Nephron progenitor cell (in vitro differentiated cells): Measurements from ENCODE around the gene KSR1.

Source experiments
- DNase-seq: peaks from one replicate; pipeline ENCODE4 v3.0.0; 2021
- H3K27ac Mint-ChIP-seq: 2 replicates; pipeline ENCODE4 v1.8.0; 2021; ENCODE audit warnings: mild to moderate bottlenecking, moderate library complexity, mixed read lengths
- H3K27me3 Mint-ChIP-seq: 2 replicates; pipeline ENCODE4 v1.8.0; 2021; ENCODE audit warnings: mild to moderate bottlenecking, low read depth, mixed read lengths; ENCODE audit not compliant: poor library complexity
- H3K36me3 Mint-ChIP-seq: 2 replicates; pipeline ENCODE4 v1.8.0; 2021; ENCODE audit warnings: low read depth, mixed read lengths
- H3K4me1 Mint-ChIP-seq: 2 replicates; pipeline ENCODE4 v1.8.0; 2021; ENCODE audit warnings: mixed read lengths
- H3K4me3 Mint-ChIP-seq: 2 replicates; pipeline ENCODE4 v1.8.0; 2021; ENCODE audit warnings: mild to moderate bottlenecking, moderate library complexity, mixed read lengths
- H3K9me3 Mint-ChIP-seq: 2 replicates; pipeline ENCODE4 v1.8.0; 2021; ENCODE audit warnings: mild to moderate bottlenecking, moderate library complexity, mixed read lengths
- TF ChIP-seq, protein P1 (sequence below): fragments of 200-600 bp; sonication (generic); IDR thresholded peaks from 2 replicates; pipeline ENCODE4 v1.5.0; 2021; ENCODE audit warnings: antibody characterized with exemption

KSR1 gene

DNA sequence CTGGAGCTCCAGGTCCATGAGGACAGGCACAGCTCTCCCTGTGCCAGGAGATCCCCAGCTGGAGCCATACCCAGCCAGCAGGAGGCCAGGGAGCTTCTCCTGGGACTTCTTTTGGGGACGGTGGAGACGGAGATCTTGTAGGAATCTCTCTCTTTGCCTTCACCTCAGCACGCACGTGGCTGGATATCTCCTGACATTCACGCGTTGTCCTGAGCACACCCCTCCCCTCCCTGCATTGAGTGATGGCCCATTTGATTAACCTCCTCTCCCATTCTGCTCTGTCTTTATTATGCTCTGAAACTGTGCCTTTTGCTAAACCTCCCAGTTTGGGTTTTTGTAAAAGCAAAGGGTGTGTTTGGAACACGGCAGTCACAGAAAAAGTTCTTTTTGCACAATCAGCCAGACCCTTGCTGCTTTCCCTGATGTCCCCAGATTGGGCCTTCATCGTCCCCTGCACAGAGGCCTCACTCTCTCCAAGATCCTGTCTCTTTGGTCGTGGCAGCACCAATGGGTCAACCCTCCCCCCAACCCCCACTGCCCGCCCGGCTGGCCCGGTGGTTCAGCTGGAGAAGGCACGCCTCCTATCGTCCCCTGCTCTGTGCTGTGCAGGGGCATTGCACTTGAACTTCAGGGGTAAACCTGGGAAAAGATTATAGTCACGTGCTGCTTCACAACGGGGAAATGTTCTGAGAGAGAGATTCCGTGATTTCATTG is 142.2 kb downstream of the KSR1 start:
- TF ChIP-seq, protein P1, sequence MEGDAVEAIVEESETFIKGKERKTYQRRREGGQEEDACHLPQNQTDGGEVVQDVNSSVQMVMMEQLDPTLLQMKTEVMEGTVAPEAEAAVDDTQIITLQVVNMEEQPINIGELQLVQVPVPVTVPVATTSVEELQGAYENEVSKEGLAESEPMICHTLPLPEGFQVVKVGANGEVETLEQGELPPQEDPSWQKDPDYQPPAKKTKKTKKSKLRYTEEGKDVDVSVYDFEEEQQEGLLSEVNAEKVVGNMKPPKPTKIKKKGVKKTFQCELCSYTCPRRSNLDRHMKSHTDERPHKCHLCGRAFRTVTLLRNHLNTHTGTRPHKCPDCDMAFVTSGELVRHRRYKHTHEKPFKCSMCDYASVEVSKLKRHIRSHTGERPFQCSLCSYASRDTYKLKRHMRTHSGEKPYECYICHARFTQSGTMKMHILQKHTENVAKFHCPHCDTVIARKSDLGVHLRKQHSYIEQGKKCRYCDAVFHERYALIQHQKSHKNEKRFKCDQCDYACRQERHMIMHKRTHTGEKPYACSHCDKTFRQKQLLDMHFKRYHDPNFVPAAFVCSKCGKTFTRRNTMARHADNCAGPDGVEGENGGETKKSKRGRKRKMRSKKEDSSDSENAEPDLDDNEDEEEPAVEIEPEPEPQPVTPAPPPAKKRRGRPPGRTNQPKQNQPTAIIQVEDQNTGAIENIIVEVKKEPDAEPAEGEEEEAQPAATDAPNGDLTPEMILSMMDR, result no peak
- H3K36me3 Mint-ChIP-seq, result peaks cover 12% of the 10 kb centered on the region
- no peak for DNase-seq
- no peak overlapping the region for H3K4me3 Mint-ChIP-seq
- H3K9me3 Mint-ChIP-seq, result no peaks in the 10 kb centered on the region
- no peaks in the 10 kb centered on the region for H3K27me3 Mint-ChIP-seq
- H3K27ac Mint-ChIP-seq, result no peak overlapping the region
- H3K4me1 Mint-ChIP-seq, result peaks cover 15% of the 10 kb centered on the region

DNA sequence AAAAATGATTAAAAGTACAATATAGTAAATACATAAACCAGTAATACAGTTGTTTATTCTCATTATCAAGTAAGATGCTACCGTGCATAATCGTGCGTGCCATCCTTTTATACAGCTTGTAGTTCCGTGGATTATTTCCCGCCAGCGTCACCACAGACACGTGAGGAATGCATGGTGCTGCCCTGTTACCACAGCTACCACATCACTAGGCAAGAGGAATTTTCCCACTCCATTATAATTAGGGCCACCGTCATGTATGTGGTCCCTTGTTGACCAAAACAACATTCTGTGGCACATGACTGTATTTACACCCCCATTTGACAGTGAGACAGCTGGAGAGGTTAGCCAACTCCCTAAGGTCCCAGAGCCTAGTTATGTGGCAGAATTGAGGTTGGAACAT is 144.2 kb downstream of the KSR1 start:
- Mint-ChIP-seq H3K4me1 (peaks cover 21% of the 10 kb centered on the region), H3K4me3 (no peak overlapping the region), H3K36me3 (peaks cover 12% of the 10 kb centered on the region), H3K9me3 (no peaks in the 10 kb centered on the region), H3K27me3 (no peaks in the 10 kb centered on the region), H3K27ac (no peak overlapping the region)
- TF ChIP-seq, protein P1, result no peak
- DNase-seq, result no peak

DNA sequence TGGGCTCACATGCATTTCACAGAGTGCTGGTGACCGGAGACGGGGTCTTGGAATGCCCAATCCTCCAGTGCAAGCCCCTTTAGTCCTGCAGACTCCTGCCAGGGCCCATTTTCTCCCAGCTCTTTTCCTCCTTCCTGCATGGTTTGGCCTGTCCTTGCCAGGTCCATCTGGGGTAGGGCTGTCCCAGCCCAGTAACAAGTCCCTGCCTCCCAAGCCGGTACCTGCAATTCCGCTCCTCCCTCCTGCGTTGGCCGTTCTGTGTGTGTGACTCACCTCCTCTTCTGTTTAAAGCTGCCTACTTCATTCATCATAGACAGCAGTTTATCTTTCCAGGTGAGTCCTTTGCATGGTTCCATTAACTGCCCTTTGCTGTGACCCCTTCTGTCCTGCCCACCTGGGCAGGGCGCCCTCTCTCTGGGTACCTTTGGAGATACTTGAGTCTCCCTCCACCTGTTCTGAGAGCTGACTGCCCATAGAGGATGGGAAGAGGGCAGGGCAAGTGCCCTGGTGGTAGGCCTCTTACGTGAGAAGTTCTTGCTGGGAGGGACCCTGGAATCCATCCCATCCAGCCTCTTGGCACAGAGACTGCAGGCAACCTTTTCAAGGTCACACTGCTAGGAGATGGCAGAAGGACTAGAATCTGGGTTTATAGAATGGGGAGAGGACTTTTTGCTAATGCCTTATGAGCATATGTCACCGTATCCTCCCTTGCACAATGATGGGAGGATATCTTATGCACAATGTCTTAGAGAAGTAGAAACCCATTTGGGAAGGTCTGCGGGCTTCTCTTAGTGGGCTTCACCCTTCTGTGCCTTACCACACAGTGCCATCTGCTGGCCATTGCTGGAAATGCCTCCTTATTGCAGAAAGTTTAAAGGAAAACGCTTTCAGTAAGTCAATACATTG is 145.1 kb downstream of the KSR1 start:
- peak; percentile 93 for DNase-seq
- Mint-ChIP-seq H3K4me3 (no peak overlapping the region), H3K27ac (no peak overlapping the region), H3K36me3 (peaks cover 16% of the 10 kb centered on the region), H3K27me3 (no peaks in the 10 kb centered on the region), H3K4me1 (peaks cover 21% of the 10 kb centered on the region), H3K9me3 (no peaks in the 10 kb centered on the region)
- TF ChIP-seq, protein P1, result peak; percentile 96

DNA sequence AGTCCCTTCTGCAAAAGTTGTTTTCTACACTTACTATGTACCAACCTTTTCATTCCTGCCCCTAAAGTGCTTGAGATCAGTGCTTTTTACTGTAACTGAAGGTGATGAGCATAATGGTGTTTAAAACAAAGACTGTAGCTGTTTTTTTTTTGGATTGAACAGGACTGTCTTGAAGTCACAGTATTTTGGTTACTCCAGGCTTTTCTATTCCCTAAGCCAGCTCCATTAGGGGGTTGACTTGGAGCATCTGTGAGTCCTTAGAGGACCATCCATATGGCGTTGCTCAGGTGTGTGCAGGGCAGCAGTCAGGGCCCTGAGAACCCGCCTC is 145.7 kb downstream of the KSR1 start:
- Mint-ChIP-seq H3K4me1 (peaks cover 21% of the 10 kb centered on the region), H3K27me3 (no peaks in the 10 kb centered on the region), H3K36me3 (peaks cover 18% of the 10 kb centered on the region), H3K4me3 (no peak overlapping the region), H3K9me3 (no peaks in the 10 kb centered on the region), H3K27ac (no peak overlapping the region)
- TF ChIP-seq, protein P1, result peak; percentile 33
- no peak for DNase-seq

DNA sequence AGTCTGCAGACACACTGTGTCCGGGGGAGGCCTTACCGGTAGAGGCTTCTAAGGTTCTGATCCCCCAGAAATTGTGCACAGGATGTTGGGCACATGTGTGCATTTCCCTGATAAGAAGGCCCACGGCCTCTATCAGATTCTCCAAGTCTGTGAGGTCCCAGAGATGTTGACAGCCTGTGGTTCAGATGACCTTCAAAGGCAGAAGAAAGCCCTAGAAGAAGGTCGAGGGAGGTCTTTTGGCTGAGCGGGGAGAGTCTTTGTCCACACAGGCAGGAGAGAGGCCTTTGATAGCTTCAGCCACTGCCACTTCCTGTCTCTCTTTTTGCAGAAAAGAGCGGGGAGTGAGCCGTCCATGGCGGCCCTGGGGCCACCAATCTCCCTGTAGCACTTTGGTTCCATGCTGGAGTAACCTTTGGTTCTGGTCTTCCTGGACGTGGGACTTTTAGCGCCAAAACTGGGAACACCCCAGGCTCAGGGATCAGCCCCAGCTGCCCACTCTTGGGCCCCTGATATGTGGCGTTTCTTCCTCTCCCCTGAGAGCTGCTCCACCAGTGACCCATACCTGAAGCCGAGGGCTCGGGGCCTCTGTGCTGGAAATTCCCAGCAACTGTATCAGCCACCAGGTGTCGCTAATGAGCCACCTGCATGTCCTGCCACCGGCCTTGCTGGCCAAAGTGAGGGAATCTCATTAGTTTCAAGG is 146.6 kb downstream of the KSR1 start:
- TF ChIP-seq, protein P1, result peak; percentile 96
- DNase-seq, result peak; percentile 89
- H3K36me3 Mint-ChIP-seq, result peaks cover 18% of the 10 kb centered on the region
- H3K4me3 Mint-ChIP-seq, result no peak overlapping the region
- H3K4me1 Mint-ChIP-seq, result peaks cover 21% of the 10 kb centered on the region
- no peaks in the 10 kb centered on the region for H3K27me3 Mint-ChIP-seq
- H3K27ac Mint-ChIP-seq, result no peak overlapping the region
- H3K9me3 Mint-ChIP-seq, result no peaks in the 10 kb centered on the region
